Endometrium (tissue), 2 donors: ENCODE data around the gene GRK4.

Source experiments
- FAIRE-seq: peaks from 2 replicates; lab custom pipeline; 2012; peaks lifted over from hg19 to GRCh38; lab: Jason Lieb, UNC
- donor health status: control.
- donor health status: control.

GRK4 gene

DNA sequence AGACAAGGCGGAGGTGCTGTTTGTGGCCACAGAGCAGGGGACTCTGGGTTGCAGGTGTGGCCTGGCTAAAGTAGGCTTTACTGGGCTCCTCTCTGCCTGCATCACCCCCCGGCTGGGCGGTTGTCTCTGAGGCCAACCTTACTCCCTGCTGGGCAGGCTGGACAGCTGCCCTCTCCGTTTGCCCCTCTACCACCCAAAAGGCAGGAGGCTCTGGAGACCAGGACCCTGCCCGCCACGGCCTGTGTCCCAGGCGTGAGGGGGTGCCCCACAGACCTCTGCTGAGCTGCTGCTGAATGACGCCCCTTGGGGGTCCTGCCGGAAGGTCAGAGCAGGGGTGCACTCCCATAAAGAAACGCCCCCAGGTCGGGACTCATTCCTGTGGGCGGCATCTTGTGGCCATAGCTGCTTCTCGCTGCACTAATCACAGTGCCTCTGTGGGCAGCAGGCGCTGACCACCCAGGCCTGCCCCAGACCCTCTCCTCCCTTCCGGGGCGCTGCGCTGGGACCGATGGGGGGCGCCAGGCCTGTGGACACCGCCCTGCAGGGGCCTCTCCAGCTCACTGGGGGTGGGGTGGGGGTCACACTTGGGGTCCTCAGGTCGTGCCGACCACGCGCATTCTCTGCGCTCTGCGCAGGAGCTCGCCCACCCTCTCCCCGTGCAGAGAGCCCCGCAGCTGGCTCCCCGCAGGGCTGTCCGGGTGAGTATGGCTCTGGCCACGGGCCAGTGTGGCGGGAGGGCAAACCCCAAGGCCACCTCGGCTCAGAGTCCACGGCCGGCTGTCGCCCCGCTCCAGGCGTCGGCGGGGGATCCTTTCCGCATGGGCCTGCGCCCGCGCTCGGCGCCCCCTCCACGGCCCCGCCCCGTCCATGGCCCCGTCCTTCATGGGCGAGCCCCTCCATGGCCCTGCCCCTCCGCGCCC lies 110.0 kb downstream of the GRK4 start:
- FAIRE-seq = no peak

GRCh38 chr4:3074078-3074845 lies 110.9 kb downstream of the GRK4 start, which contains the start of the genes HTT and HTT-AS:
TSS of gene HTT (plus strand) at chr4:3074681. CDS start at chr4:3074826, 145 bp downstream.
TSS of gene HTT-AS (minus strand) at chr4:3074538.
- FAIRE-seq = no peak

DNA sequence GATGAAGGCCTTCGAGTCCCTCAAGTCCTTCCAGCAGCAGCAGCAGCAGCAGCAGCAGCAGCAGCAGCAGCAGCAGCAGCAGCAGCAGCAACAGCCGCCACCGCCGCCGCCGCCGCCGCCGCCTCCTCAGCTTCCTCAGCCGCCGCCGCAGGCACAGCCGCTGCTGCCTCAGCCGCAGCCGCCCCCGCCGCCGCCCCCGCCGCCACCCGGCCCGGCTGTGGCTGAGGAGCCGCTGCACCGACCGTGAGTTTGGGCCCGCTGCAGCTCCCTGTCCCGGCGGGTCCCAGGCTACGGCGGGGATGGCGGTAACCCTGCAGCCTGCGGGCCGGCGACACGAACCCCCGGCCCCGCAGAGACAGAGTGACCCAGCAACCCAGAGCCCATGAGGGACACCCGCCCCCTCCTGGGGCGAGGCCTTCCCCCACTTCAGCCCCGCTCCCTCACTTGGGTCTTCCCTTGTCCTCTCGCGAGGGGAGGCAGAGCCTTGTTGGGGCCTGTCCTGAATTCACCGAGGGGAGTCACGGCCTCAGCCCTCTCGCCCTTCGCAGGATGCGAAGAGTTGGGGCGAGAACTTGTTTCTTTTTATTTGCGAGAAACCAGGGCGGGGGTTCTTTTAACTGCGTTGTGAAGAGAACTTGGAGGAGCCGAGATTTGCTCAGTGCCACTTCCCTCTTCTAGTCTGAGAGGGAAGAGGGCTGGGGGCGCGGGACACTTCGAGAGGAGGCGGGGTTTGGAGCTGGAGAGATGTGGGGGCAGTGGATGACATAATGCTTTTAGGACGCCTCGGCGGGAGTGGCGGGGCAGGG lies 111.7 kb downstream of the GRK4 start:
- FAIRE-seq = no peak

GRCh38 chr4:3075652-3075981 lies 112.2 kb downstream of the GRK4 start:
- FAIRE-seq = no peak

DNA sequence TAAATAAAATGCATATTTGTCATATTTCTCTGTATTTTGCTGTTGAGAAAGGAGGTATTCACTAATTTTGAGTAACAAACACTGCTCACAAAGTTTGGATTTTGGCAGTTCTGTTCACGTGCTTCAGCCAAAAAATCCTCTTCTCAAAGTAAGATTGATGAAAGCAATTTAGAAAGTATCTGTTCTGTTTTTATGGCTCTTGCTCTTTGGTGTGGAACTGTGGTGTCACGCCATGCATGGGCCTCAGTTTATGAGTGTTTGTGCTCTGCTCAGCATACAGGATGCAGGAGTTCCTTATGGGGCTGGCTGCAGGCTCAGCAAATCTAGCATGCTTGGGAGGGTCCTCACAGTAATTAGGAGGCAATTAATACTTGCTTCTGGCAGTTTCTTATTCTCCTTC lies 114.4 kb downstream of the GRK4 start:
- peak; percentile 41 for FAIRE-seq

DNA sequence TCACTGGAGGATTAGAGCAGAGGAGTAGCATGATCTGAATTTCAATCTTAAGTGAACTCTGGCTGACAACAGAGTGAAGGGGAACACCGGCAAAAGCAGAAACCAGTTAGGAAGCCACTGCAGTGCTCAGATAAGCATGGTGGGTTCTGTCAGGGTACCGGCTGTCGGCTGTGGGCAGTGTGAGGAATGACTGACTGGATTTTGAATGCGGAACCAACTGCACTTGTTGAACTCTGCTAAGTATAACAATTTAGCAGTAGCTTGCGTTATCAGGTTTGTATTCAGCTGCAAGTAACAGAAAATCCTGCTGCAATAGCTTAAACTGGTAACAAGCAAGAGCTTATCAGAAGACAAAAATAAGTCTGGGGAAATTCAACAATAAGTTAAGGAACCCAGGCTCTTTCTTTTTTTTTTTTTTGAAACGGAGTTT lies 116.3 kb downstream of the GRK4 start:
- no peak for FAIRE-seq

DNA sequence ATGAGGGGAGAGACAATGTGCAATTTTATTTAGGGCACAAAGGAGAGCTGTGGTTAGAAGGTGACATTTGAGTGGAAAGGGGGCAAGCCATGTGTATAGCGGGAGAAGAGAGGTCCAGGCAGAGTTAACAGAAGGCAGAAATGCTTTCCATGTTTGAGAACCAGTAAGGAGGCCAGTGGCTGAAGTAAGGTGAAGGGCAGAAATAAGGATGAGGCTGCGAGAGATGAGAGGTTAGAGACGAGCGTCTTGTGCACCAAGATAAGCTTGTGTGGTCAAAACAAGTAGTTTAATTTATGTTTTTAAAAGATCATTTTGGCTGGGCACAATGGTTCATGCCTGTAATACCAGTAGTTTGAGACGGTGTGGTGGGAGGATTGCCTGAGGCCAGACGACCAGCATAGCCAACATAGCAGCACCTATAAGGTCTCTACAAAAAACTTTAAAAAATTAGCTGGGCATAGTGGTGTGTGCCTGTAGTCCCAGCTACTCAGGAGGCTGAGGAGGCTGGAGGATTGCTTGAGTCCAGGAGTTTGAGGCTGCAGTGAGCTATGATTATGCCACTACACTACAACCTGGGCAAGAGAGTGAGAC lies 119.6 kb downstream of the GRK4 start:
- FAIRE-seq = no peak

DNA sequence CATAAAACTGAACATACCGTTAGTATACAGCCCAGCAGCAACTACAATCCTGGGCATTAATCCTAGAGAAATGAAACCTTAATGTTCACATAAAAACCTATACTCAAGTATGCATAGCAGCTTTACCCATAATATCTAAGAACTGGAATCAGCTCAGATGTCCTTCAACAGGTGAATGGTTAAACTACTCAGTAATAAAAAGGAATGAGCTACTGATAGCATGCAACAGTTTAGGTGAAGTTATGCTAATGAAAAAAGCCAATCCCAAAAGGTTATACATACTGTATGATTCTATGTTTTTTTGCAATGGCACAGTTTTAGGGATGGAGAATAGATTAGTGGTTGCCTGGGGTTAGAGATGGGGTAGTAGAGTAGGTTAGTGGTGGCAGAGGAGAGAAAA lies 120.4 kb downstream of the GRK4 start:
- no peak for FAIRE-seq

- no peak for FAIRE-seq
Measured at GRCh38 chr4:3085948-3086670, 122.7 kb downstream of the GRK4 start.

GRCh38 chr4:3087115-3087797 lies 123.9 kb downstream of the GRK4 start:
- FAIRE-seq = no peak
